Measurements from ENCODE around the gene EFNA4. TPM values are rescaled to one million over a fixed set of nuclear protein-coding genes. Genes with fewer than 3 reads are reported as not detected.

Gene EFNA4
- total RNA-seq, 1 experiment from 2014 or later: 11.8 TPM

DNA sequence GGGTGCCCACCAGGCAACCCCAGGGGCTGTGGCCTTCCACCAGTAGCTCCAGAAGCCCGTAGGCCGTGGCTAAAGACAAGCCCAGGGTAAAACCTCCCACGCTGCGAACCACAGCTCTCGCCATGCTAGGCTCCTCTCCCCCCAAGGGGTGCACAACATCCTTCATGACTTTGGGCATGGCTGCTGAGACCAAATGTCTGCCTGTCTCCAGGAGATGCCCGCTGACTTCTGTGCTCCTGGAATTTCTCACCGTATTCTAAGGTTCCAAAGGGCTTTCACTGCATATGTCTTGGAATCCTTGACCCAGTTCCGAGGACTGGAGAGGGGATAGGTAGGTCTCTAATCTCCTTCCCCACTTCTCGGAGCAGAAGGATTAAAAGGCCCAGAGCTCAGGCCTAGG lies 30.0 kb upstream of the EFNA4 start, which contains the start of the genes DCST1 and DCST2:
Gene DCST1 (plus strand): TSS at position 301 of the 400 bp plus-strand sequence. CDS start 213 bp downstream, outside the sequence.
Gene DCST2 (minus strand): TSS at position 258 of the 400 bp plus-strand sequence. CDS start 80 bp downstream, at position 178.
- no peaks in the 10 kb centered on the region for H3K36me3 Mint-ChIP-seq (ENCODE audit: insufficient read depth in 1 of 3, low read depth in 3 of 3)

More for the DNA sequence above, 30.0 kb upstream of the EFNA4 start, which contains the start of the genes DCST1 and DCST2:
- H3K27ac Mint-ChIP-seq: no peak within 1 kb of the TSS; a peak in 1 of 7 replicates
- no peak within 1 kb of the TSS; a peak in 1 of 5 replicates for H3K4me3 Mint-ChIP-seq
- H2BK120ac ChIP-seq (ENCODE audit: low read depth, low read length, poor library complexity, severe bottlenecking): no peak within 1 kb of the TSS
- no peak within 1 kb of the TSS for H2AFZ ChIP-seq (ENCODE audit: low read length)
- H2BK5ac ChIP-seq (ENCODE audit: insufficient read length, low read length): no peak within 1 kb of the TSS
- H2BK20ac ChIP-seq (ENCODE audit: low read depth, low read length, poor library complexity, severe bottlenecking): no peak within 1 kb of the TSS
- H3K4ac ChIP-seq (ENCODE audit: low read depth, low read length): no peak within 1 kb of the TSS
- peaks cover 38% of the 10 kb centered on the region for H3K27me3 Mint-ChIP-seq (ENCODE audit: low read depth)
- no peak within 1 kb of the TSS for H2AK5ac ChIP-seq (ENCODE audit: insufficient read length, low read length)
- no peak within 1 kb of the TSS for H2BK12ac ChIP-seq (ENCODE audit: insufficient read length, low read depth, low read length)
- H3K4me1 ChIP-seq (ENCODE audit: insufficient read depth, low read length): no peaks in the 10 kb centered on the region
- DNase-seq: no peak
- H4K8ac ChIP-seq (replicated peaks; ENCODE audit: insufficient read length, low read depth, low read length): no peak within 1 kb of the TSS
- no peaks in the 10 kb centered on the region for H3K79me2 ChIP-seq (ENCODE audit: insufficient read depth, low read length)
- peaks cover 1 to 10% of the 10 kb centered on the region in 2 experiments; a peak in 2 of 4 replicates for H3K4me1 Mint-ChIP-seq
- H3K9me3 ChIP-seq (ENCODE audit: control insufficient read depth, low read depth, low read length): no peaks in the 10 kb centered on the region
- no peaks in the 10 kb centered on the region for H3K23me2 ChIP-seq (ENCODE audit: insufficient read length, low read depth, low read length, poor library complexity, severe bottlenecking)
- H3T11ph ChIP-seq (ENCODE audit: low read length): no peak within 1 kb of the TSS
- no peak within 1 kb of the TSS for H3K56ac ChIP-seq (ENCODE audit: insufficient read length, low read depth, low read length)
- no peak within 1 kb of the TSS for H3K9ac ChIP-seq (ENCODE audit: extremely low read depth, insufficient read length, low read length)
- WGBS (ENCODE audit: extremely low coverage, insufficient read length, low lambda C conversion rate): no CpG with 5 or more reads among the region's 9 CpGs
- H3K4me2 ChIP-seq (ENCODE audit: insufficient read depth, insufficient read length, low read length): no peak within 1 kb of the TSS
- H4K5ac ChIP-seq (ENCODE audit: insufficient read length, low read depth, low read length): no peak within 1 kb of the TSS
- H4K20me1 ChIP-seq (ENCODE audit: control insufficient read depth, insufficient read depth, insufficient read length): no peaks in the 10 kb centered on the region
- no peak within 1 kb of the TSS for H3K18ac ChIP-seq (ENCODE audit: insufficient read length, low read depth, low read length)
- no peak within 1 kb of the TSS for H4K91ac ChIP-seq (ENCODE audit: insufficient read length, low read depth, low read length)
- no peak within 1 kb of the TSS for H2BK15ac ChIP-seq (ENCODE audit: low read depth, low read length)
- no peaks in the 10 kb centered on the region for H3K9me3 Mint-ChIP-seq
- TF ChIP-seq, protein P1, sequence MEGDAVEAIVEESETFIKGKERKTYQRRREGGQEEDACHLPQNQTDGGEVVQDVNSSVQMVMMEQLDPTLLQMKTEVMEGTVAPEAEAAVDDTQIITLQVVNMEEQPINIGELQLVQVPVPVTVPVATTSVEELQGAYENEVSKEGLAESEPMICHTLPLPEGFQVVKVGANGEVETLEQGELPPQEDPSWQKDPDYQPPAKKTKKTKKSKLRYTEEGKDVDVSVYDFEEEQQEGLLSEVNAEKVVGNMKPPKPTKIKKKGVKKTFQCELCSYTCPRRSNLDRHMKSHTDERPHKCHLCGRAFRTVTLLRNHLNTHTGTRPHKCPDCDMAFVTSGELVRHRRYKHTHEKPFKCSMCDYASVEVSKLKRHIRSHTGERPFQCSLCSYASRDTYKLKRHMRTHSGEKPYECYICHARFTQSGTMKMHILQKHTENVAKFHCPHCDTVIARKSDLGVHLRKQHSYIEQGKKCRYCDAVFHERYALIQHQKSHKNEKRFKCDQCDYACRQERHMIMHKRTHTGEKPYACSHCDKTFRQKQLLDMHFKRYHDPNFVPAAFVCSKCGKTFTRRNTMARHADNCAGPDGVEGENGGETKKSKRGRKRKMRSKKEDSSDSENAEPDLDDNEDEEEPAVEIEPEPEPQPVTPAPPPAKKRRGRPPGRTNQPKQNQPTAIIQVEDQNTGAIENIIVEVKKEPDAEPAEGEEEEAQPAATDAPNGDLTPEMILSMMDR (conservative IDR thresholded peaks at IDR 0.05): no peak
- no peak within 1 kb of the TSS for H3K14ac ChIP-seq (ENCODE audit: insufficient read depth, low read length)
- H3K27ac ChIP-seq (ENCODE audit: insufficient read length, low read depth, low read length): no peak within 1 kb of the TSS
- no peaks in the 10 kb centered on the region for H3K79me1 ChIP-seq (ENCODE audit: insufficient read depth, low read depth, low read length, poor library complexity, severe bottlenecking)
- H3K27me3 ChIP-seq (ENCODE audit: insufficient read depth, low read length): no peaks in the 10 kb centered on the region
- no peak within 1 kb of the TSS for H3K23ac ChIP-seq (ENCODE audit: insufficient read length, low read depth, low read length)

Measured in H9 (cell line).